PC-9 (cell line): ENCODE measurements around the gene MED13L.

Experiments
- EZH2 ChIP-seq: fragments of 200-600 bp; sonication (generic); IDR thresholded peaks from 2 replicates; pipeline ENCODE4 v1.8.0; 2017; ENCODE audit warnings: antibody characterized with exemption, low read depth
- TF ChIP-seq, protein P1 (sequence below): fragments of 200-600 bp; sonication (generic); conservative IDR thresholded peaks from 2 replicates; pipeline ENCODE4 v1.6.1; 2017; ENCODE audit warnings: mixed run types, antibody characterized with exemption, mild to moderate bottlenecking, moderate library complexity

DNA sequence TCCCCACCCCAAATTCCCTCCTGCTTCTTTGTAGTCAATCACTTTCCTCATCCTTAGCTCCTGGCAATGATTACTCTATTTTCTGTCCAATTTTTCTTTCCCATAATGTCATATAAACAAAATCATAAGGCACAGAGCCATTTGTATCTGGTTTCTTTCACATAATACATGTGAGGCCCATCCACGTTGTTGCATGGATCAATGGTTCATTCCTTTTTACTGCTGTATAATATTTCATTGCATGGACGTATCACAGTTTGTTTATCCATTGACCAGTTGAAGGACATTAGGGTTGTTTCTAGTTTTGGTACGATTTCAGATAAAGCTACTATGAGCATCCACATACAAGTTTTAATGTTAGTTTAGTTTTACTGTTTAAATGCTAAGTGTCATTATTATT lies 13.7 kb upstream of the MED13L start:
- TF ChIP-seq, protein P1, sequence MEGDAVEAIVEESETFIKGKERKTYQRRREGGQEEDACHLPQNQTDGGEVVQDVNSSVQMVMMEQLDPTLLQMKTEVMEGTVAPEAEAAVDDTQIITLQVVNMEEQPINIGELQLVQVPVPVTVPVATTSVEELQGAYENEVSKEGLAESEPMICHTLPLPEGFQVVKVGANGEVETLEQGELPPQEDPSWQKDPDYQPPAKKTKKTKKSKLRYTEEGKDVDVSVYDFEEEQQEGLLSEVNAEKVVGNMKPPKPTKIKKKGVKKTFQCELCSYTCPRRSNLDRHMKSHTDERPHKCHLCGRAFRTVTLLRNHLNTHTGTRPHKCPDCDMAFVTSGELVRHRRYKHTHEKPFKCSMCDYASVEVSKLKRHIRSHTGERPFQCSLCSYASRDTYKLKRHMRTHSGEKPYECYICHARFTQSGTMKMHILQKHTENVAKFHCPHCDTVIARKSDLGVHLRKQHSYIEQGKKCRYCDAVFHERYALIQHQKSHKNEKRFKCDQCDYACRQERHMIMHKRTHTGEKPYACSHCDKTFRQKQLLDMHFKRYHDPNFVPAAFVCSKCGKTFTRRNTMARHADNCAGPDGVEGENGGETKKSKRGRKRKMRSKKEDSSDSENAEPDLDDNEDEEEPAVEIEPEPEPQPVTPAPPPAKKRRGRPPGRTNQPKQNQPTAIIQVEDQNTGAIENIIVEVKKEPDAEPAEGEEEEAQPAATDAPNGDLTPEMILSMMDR = no peak
- no peak for TF ChIP-seq EZH2
